Measurements from ENCODE around the gene CST1. TPM values are rescaled to one million over a fixed set of nuclear protein-coding genes. Genes with fewer than 3 reads are reported as not detected.
"Not testable (repeated sequence)": the region's sequence is repeated elsewhere in the genome, so short reads cannot be mapped to it uniquely, and the experiment has no call there.

CST1 gene
- total RNA-seq, 1 donor from 2014 or later, result not detected

- no peaks in the 10 kb centered on the region for H3K9me3 Mint-ChIP-seq
- H3K27me3 Mint-ChIP-seq (ENCODE audit: insufficient read depth), result peaks cover 3% of the 10 kb centered on the region
- no peaks in the 10 kb centered on the region for H3K4me1 Mint-ChIP-seq (ENCODE audit: low read depth)
- no peak overlapping the region for H3K27ac Mint-ChIP-seq
- intact Hi-C loops (cut with micrococcal nuclease), result no loop called here
- no peak for DNase-seq (ENCODE audit: low spot score)
- H3K4me3 Mint-ChIP-seq, result no peak overlapping the region
- no peaks in the 10 kb centered on the region for H3K36me3 Mint-ChIP-seq (ENCODE audit: low read depth)
Measured at GRCh38 chr20:23752019-23752418, 1.3 kb upstream of the CST1 start.

GRCh38 chr20:23749746-23750145 is 989 bp downstream of the CST1 start:
- intact Hi-C loops (cut with micrococcal nuclease), result no loop called here
- H3K4me3 Mint-ChIP-seq, result no peak overlapping the region
- no peaks in the 10 kb centered on the region for H3K4me1 Mint-ChIP-seq (ENCODE audit: low read depth)
- no peaks in the 10 kb centered on the region for H3K9me3 Mint-ChIP-seq
- H3K27me3 Mint-ChIP-seq (ENCODE audit: insufficient read depth), result peaks cover 2% of the 10 kb centered on the region
- no peaks in the 10 kb centered on the region for H3K36me3 Mint-ChIP-seq (ENCODE audit: low read depth)
- no peak for DNase-seq (ENCODE audit: low spot score)
- no peak overlapping the region for H3K27ac Mint-ChIP-seq

DNA sequence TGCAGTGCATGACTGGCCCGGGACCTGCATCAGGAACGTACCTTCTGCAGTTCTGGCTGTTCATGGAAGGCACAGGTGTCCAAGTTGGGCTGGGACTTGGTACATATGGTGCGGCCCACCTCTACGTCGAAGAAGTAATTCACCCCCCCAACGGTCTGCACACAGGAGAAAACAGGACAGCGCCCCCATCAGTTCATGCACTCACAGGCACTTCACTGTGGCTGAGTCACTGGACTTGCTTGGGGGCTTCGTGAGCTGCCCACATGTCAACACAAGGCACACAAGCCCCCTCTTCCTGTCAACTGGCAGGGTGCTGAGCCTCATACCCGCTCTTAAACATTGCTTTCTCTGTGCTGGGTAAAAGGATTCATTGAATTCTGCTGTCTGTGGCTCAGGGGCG is 1.8 kb downstream of the CST1 start:
- intact Hi-C loops (cut with micrococcal nuclease); H3K36me3 Mint-ChIP-seq (ENCODE audit: low read depth); DNase-seq (ENCODE audit: low spot score); H3K4me3 Mint-ChIP-seq; H3K27ac Mint-ChIP-seq; H3K27me3 Mint-ChIP-seq (ENCODE audit: insufficient read depth); H3K9me3 Mint-ChIP-seq; H3K4me1 Mint-ChIP-seq (ENCODE audit: low read depth): not testable (repeated sequence)

GRCh38 chr20:23747551-23747950 is 3.2 kb downstream of the CST1 start:
- intact Hi-C loops (cut with micrococcal nuclease); H3K9me3 Mint-ChIP-seq; H3K27ac Mint-ChIP-seq: not testable (repeated sequence)

GRCh38 chr20:23747092-23747491 is 3.6 kb downstream of the CST1 start:
- H3K27me3 Mint-ChIP-seq (ENCODE audit: insufficient read depth); DNase-seq (ENCODE audit: low spot score); H3K9me3 Mint-ChIP-seq; H3K27ac Mint-ChIP-seq; intact Hi-C loops (cut with micrococcal nuclease); H3K4me3 Mint-ChIP-seq; H3K36me3 Mint-ChIP-seq (ENCODE audit: low read depth); H3K4me1 Mint-ChIP-seq (ENCODE audit: low read depth): not testable (repeated sequence)

More at GRCh38 chr20:23747551-23747950, 3.2 kb downstream of the CST1 start:
- not testable (repeated sequence) for H3K4me3 Mint-ChIP-seq; H3K27me3 Mint-ChIP-seq (ENCODE audit: insufficient read depth); H3K4me1 Mint-ChIP-seq (ENCODE audit: low read depth); H3K36me3 Mint-ChIP-seq (ENCODE audit: low read depth); DNase-seq (ENCODE audit: low spot score)

DNA sequence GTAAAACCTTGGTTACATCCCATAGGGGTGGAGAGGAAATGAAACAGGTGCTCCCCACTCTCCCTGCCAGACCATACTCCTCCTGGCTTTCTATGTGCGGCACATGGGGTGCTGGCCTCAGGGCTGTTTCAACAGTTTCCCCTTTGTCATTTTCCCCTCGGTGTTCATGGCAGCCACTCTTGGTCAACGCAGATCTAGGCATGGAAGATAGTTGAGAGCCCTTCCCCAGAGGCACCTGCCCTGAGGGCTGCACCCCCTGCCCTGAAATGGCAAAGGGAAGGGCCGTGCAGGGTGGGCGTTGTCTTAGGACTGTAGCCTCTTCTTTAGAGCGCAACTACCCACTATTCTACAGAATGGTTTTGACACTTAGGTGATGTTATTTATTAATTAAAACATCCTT is 4.4 kb downstream of the CST1 start:
- DNase-seq (ENCODE audit: low spot score), result no peak
- no peaks in the 10 kb centered on the region for H3K4me1 Mint-ChIP-seq (ENCODE audit: low read depth)
- no peaks in the 10 kb centered on the region for H3K36me3 Mint-ChIP-seq (ENCODE audit: low read depth)
- H3K4me3 Mint-ChIP-seq, result no peak overlapping the region
- intact Hi-C loops (cut with micrococcal nuclease), result no loop called here
- H3K27ac Mint-ChIP-seq, result no peak overlapping the region
- no peaks in the 10 kb centered on the region for H3K9me3 Mint-ChIP-seq
- no peaks in the 10 kb centered on the region for H3K27me3 Mint-ChIP-seq (ENCODE audit: insufficient read depth)

GRCh38 chr20:23745247-23745646 is 5.5 kb downstream of the CST1 start:
- Mint-ChIP-seq H3K27ac (no peak overlapping the region), H3K4me3 (no peak overlapping the region), H3K27me3 (ENCODE audit: insufficient read depth) (no peaks in the 10 kb centered on the region), H3K36me3 (ENCODE audit: low read depth) (no peaks in the 10 kb centered on the region), H3K4me1 (ENCODE audit: low read depth) (no peaks in the 10 kb centered on the region), H3K9me3 (no peaks in the 10 kb centered on the region)
- DNase-seq (ENCODE audit: low spot score), result no peak
- intact Hi-C loops (cut with micrococcal nuclease), result no loop called here

GRCh38 chr20:23744817-23745216 is 5.9 kb downstream of the CST1 start:
- no peak for DNase-seq (ENCODE audit: low spot score)
- no peaks in the 10 kb centered on the region for H3K27me3 Mint-ChIP-seq (ENCODE audit: insufficient read depth)
- H3K4me3 Mint-ChIP-seq, result no peak overlapping the region
- H3K36me3 Mint-ChIP-seq (ENCODE audit: low read depth), result no peaks in the 10 kb centered on the region
- intact Hi-C loops (cut with micrococcal nuclease), result no loop called here
- H3K4me1 Mint-ChIP-seq (ENCODE audit: low read depth), result no peaks in the 10 kb centered on the region
- no peak overlapping the region for H3K27ac Mint-ChIP-seq
- no peaks in the 10 kb centered on the region for H3K9me3 Mint-ChIP-seq

DNA sequence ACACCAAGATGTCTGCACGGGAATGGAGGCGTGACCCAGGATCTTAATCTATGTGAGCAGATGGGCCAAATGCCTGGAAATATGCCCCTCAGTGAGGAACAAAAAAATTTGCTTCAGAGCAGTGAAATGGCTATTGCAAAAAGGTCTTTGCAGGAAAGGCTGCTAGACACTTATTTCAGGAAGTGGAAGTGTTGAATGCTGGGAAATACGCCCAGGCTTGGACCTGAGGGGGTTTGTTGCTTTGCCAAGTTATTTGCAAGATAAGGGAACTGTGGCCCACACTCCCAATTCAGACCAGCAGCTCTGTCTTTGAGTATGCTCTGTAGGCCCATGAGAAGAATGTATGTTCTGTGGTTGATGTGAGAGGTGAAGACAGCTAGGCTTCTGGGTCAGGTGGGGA is 15.3 kb downstream of the CST1 start:
- H3K27me3 Mint-ChIP-seq (ENCODE audit: insufficient read depth), result peaks cover 17% of the 10 kb centered on the region
- intact Hi-C loops (cut with micrococcal nuclease); H3K36me3 Mint-ChIP-seq (ENCODE audit: low read depth); H3K4me3 Mint-ChIP-seq; H3K9me3 Mint-ChIP-seq; H3K27ac Mint-ChIP-seq; H3K4me1 Mint-ChIP-seq (ENCODE audit: low read depth); DNase-seq (ENCODE audit: low spot score): not testable (repeated sequence)

DNA sequence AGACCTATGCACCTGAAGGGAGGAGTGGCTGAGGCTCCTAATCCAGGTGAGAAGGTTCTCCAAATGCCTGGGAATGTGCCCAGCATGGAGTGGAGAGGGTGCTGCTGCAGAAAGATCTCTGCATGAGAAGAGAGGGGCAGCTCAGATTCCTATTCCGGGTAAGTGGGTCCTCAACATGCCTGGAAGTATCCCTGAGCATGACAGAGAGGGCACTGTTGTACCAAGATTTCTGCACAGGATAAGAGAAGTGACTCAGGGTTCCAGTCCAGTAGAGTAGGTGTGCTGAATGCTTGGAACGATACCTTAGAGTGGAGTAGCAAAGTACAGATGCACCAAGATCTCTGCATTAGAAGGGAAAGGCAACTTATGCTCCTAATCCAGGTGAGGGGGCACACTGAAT is 15.8 kb downstream of the CST1 start:
- H3K4me1 Mint-ChIP-seq (ENCODE audit: low read depth); DNase-seq (ENCODE audit: low spot score); H3K9me3 Mint-ChIP-seq; H3K4me3 Mint-ChIP-seq; H3K27ac Mint-ChIP-seq; H3K36me3 Mint-ChIP-seq (ENCODE audit: low read depth); intact Hi-C loops (cut with micrococcal nuclease): not testable (repeated sequence)
- H3K27me3 Mint-ChIP-seq (ENCODE audit: insufficient read depth), result peaks cover 17% of the 10 kb centered on the region

DNA sequence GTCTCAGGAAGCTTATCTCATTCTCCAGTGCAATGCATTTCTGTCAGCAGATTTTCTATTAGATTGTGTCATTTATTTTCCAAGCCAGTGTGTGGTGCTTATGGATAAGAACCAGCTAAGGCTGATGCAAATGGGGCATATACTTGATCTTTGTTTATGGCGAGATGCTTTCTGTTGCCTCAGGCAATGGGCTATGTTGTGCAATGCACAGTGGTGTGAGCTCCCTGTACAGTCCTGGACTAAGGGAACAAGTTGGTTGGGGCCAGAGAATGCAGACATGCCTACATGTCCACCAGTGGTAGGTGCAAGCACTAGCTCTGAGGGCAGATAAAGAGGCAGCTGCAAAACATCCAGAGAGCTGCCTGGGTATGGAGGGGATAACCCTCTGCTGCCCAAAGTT is 16.3 kb downstream of the CST1 start:
- intact Hi-C loops (cut with micrococcal nuclease); H3K9me3 Mint-ChIP-seq; H3K4me1 Mint-ChIP-seq (ENCODE audit: low read depth); H3K36me3 Mint-ChIP-seq (ENCODE audit: low read depth); H3K4me3 Mint-ChIP-seq; H3K27ac Mint-ChIP-seq; DNase-seq (ENCODE audit: low spot score): not testable (repeated sequence)
- H3K27me3 Mint-ChIP-seq (ENCODE audit: insufficient read depth), result peaks cover 17% of the 10 kb centered on the region

- Mint-ChIP-seq H3K9me3 (no peaks in the 10 kb centered on the region), H3K27me3 (ENCODE audit: insufficient read depth) (peaks cover 5% of the 10 kb centered on the region), H3K4me1 (ENCODE audit: low read depth) (no peaks in the 10 kb centered on the region), H3K27ac (no peak overlapping the region), H3K36me3 (ENCODE audit: low read depth) (no peaks in the 10 kb centered on the region), H3K4me3 (no peak overlapping the region)
- intact Hi-C loops (cut with micrococcal nuclease), result no loop called here
- DNase-seq (ENCODE audit: low spot score), result no peak
Measured at GRCh38 chr20:23727016-23727415, 23.7 kb downstream of the CST1 start.

DNA sequence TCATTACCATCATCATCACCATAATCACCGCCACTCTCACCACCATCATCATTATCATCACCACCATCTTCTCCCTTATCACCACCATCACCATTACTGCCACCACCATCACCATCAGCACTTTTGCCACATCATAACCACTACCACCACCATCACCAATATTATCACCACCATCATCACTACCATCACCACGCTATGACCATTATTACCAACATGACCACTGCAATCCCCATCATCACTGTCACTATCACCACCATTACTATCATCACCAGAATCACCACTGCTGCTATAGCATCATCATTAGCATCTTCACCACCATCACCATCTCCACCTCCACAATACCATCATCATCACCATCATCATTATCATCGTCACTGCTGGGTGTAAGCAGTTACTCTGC is 25.6 kb downstream of the CST1 start:
- no peak overlapping the region for H3K4me3 Mint-ChIP-seq
- no peaks in the 10 kb centered on the region for H3K9me3 Mint-ChIP-seq
- no peak for DNase-seq (ENCODE audit: low spot score)
- no peaks in the 10 kb centered on the region for H3K27me3 Mint-ChIP-seq (ENCODE audit: insufficient read depth)
- H3K27ac Mint-ChIP-seq, result no peak overlapping the region
- H3K36me3 Mint-ChIP-seq (ENCODE audit: low read depth), result no peaks in the 10 kb centered on the region
- intact Hi-C loops (cut with micrococcal nuclease), result no loop called here
- H3K4me1 Mint-ChIP-seq (ENCODE audit: low read depth), result no peaks in the 10 kb centered on the region

- not testable (repeated sequence) for H3K36me3 Mint-ChIP-seq (ENCODE audit: low read depth)
Measured at GRCh38 chr20:23723659-23724307, 27.0 kb downstream of the CST1 start.

More at GRCh38 chr20:23723659-23724307, 27.0 kb downstream of the CST1 start:
- intact Hi-C loops (cut with micrococcal nuclease); DNase-seq (ENCODE audit: low spot score); H3K9me3 Mint-ChIP-seq; H3K27me3 Mint-ChIP-seq (ENCODE audit: insufficient read depth); H3K4me1 Mint-ChIP-seq (ENCODE audit: low read depth); H3K27ac Mint-ChIP-seq; H3K4me3 Mint-ChIP-seq: not testable (repeated sequence)
